NCI-H2196 (cell line): Measurements from ENCODE around the gene GNA12.
"Not testable (repeated sequence)": the region's sequence is repeated elsewhere in the genome, so short reads cannot be mapped to it uniquely, and the experiment has no call there.

Experiments
- DNase-seq: peaks from one replicate; lab custom pipeline; 2025; ENCODE audit not compliant: unreplicated experiment; lab: John Stamatoyannopoulos, UW

The GNA12 gene

DNA sequence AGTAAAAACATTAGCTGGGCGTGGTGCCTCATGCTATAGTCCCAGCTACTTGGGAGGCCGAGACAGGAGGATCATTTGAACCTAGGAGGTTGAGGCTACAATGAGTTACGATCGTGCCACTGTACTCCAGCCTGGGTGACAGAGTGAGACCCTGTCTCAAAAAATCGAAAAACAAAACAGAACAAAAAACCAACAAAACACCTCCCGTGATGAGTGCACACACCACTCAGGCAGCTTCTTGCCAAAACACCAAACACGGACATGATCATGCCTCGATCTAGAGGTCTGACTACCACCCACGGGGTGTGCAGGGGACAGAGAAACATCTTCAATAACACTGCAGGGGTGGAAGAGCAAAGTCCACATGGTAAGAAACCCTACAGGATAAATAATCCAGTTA lies 111.7 kb downstream of the GNA12 start:
- DNase-seq = no peak

GRCh38 chr7:2730846-2731770 lies 113.0 kb downstream of the GNA12 start:
- no peak for DNase-seq

GRCh38 chr7:2729893-2730716 lies 114.0 kb downstream of the GNA12 start:
- no peak for DNase-seq

- no peak for DNase-seq
These were observed 114.8 kb downstream of the GNA12 start for GRCh38 chr7:2729031-2729892.

- DNase-seq = no peak
These were observed 115.6 kb downstream of the GNA12 start for GRCh38 chr7:2728316-2729030.

- not testable (repeated sequence) for DNase-seq
These were observed 116.9 kb downstream of the GNA12 start for GRCh38 chr7:2727206-2727605.

GRCh38 chr7:2726316-2727018 lies 117.6 kb downstream of the GNA12 start:
- DNase-seq = no peak

DNA sequence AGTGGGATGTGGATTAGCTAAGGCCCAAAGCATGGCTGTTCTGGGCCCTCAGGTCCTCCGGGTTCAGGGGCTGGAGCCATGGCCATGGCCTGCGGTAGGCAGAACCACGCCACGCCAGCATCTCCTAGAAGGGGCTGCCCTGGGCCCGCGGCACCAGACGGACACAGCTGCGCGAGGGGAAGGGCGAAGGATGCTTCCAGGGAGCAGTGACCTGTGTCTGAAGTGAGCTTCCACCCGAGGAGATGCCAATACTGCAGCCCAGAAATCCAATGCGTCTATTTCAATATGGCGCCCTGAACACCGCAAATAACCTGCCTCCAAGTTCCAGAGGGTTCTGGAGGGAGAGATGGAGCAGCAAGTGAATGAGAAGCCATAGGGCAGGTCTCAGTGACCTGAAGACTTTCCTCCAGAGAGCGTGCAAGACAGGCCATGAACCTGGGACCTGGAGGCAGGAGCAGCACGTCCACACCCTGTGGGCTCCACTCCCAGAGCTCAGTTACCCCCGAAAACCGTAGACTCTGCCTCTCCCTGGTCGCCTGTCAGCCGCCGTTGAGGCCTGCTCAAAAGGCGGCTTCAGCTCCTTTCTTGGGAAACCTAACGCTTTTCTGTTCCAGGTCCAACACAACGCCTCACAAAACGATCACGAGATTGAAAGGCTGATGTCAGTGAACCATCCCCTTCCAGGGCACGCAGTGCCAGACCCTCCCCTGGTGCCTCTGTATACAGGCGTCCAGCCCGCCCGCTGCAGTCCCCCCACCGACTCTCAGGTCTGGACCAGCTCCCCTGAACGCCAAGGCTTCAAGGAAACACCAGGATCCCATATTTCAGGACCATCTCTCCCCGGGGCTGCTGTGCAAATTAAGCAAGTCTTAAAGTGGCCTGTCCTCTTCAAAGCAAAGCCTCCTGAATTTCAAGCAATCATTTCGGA lies 118.7 kb downstream of the GNA12 start:
- no peak for DNase-seq

GRCh38 chr7:2724453-2725177 lies 119.5 kb downstream of the GNA12 start:
- DNase-seq = no peak

- DNase-seq = not testable (repeated sequence)
These were observed 120.1 kb downstream of the GNA12 start for GRCh38 chr7:2724036-2724435.

- no peak for DNase-seq
These were observed 120.8 kb downstream of the GNA12 start for GRCh38 chr7:2723138-2723850.

GRCh38 chr7:2722591-2722990 lies 121.5 kb downstream of the GNA12 start:
- DNase-seq = no peak

DNA sequence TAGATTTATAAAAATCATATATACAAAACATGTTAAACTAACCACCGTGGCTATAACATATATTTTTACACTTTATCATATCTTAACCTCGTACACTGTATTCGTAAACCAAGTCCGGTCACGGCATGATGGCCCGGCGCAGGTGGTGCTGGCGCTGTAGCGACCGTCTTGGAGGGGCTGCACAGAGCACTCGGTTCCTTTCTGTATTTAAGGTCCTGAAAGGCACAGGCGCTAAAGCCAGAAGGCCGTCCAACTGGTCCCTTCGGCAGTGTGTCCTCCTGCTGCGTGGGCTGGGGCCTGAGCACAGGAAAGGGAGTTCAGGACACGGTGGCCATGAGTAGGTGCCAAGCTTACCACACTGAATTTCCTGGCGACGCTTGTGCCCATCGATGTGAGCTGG lies 122.3 kb downstream of the GNA12 start:
- DNase-seq = no peak

DNA sequence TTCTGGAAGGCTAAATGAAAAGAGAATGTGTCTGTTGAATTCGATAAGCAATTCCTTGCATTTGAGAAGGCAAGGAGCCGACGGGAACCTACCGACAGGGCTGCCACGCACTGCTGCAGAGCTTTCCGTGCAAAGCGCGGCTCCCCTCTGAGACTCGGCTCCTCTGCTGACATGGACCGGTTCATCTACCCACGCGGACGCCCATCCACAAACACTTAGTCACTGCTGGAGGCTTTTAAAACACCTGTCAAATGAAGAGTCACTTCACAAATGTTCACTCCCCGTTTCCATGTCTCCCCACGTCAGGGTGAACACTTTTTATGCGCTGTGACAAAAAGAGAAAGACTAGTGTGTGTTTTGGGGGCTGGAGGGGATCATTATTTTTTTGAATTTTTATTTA lies 124.1 kb downstream of the GNA12 start:
- DNase-seq = no peak

DNA sequence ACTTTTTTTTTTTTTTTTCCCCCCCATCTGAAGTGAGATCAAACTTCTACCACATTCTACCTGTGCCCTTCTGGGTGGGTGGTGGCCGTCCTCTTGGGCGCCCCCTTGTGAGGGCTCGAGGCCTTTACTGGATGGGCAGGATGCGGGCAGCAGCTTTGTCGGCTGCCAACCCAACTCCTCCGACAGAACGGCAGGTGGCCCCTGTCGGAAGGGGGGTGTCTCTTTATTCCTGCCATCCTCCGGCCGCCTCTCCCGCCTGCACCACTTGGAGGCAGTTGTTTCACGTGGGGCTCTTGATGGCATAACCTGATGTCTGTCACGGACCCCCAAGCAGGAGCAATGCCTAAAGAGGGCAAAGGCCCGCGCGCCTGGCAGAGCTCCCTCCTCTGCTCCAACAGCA lies 125.1 kb downstream of the GNA12 start:
- peak; percentile 8 for DNase-seq

DNA sequence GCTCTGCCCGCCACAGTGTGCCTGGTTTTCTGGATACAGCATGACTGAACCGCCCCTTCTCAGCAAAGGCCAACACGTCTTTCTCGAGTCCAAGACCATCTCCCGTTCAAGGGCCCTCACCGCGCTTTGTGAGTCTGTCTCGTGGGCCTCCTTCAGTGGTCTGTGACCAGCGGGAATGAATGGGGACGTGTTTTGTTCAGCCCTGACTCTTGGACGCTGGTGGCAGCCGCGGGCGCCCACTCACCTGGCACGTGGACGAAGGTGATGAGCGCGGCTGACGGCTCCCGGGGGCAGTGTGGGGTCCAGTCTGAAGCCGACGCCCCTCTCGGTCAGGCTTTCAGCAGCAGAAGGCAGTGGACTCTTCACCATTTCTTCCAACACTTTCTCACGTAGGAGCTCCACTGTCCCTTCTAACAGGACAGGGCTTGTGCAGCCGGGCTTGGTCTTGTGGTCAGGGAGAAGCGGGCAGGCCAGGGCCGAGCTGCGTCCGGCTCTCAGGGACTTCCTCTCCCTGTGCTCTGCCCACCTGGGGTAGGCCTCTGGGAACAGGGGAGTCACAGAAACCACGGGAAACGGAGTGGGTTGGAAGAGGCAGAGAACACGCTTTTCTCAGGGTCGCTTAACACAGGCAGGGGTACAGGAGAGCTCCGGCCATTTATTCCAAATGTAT lies 125.7 kb downstream of the GNA12 start:
- no peak for DNase-seq
